ENCODE measurements around the gene USP4.

USP4 gene

DNA sequence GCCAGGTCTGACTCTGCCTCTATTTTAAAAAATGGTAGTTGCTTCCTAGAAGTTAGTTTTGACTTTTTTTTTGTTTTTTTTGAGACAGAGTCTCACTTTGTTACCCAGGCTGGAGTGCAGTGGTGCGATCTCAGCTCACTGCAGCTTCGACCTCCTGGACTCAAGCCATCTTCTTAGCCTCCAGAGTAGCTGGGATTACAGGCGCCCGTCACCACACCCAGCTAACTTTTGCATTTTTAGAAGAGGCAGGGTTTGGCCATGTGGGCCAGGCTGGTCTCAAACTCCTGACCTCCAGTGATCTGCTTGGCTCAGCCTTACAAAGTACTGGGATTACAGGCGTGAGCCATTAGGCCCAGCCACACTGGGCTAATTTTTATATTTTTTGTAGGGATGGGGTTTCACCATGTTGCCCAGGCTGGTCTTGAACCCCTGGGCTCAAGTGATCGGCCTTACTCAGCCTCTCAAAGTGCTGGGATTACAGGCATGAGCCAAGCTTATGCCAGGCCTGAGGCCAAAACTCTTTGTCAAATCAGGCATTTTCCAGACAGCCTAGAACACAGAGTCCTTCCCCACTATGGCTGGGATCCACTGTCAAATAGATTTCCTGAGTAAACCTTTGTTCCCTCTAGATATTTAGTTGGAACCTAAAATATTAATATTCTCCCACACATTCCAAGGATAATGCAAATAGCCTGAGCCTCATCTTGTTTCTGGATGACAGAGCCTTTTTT is 76.5 kb downstream of the USP4 start:
- no peak overlapping the region for H3K4me3 ChIP-seq (ENCODE audit: low read length)
- no peak for TF ChIP-seq CTCF (conservative IDR thresholded peaks at IDR 0.05; ENCODE audit: low read length)
- DNase-seq (ENCODE audit: low read depth), result no peak

DNA sequence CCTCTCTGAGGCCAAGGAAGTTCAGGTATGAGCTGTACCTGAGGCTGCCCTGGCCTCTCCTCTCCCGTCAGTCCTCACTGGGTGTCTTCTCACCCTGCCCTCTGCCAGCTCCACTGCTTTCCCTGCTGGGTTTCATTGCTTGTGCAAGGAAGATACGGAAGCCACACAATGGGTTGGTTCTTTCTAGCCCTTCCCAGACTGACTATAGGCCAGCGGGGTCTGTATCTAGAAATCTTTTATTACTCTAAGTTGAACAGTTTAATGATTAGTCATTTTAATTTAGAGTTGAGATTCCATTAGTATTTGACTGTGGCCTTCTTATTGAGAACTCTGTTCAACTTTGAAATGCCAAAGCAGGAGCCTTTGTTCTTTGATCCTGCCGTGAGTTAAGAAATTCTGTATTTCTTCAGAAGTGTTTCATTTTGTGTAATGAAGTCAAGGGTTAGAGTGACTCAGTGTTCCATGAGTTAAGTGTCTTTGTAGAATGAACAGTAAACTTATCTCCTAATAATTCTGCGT is 79.0 kb downstream of the USP4 start:
- TF ChIP-seq CTCF (conservative IDR thresholded peaks at IDR 0.05; ENCODE audit: low read length), result no peak
- DNase-seq (ENCODE audit: low read depth), result no peak
- no peak overlapping the region for H3K4me3 ChIP-seq (ENCODE audit: low read length)

DNA sequence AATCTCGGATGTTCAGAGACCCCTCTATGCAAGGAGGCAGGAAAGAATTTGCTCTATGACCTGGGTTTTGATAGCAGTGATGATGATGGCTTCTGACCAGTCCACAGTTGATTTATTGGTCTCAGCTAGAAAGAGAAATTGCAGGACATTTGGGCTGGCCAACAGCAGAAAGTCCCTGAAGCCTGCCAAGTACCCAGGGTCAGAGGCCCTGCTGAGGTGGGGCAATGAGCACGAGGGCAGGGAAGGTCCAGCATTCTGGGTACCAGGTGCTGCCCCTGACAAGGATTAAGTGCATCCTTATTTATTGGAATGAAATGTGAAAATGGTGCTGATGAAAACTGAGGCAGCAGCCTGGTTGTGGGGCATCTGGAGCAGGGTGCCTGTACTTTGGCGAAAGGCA is 82.7 kb downstream of the USP4 start:
- no peak for DNase-seq (ENCODE audit: low read depth)
- no peak for TF ChIP-seq CTCF (conservative IDR thresholded peaks at IDR 0.05; ENCODE audit: low read length)
- H3K4me3 ChIP-seq (ENCODE audit: low read length), result no peak overlapping the region

DNA sequence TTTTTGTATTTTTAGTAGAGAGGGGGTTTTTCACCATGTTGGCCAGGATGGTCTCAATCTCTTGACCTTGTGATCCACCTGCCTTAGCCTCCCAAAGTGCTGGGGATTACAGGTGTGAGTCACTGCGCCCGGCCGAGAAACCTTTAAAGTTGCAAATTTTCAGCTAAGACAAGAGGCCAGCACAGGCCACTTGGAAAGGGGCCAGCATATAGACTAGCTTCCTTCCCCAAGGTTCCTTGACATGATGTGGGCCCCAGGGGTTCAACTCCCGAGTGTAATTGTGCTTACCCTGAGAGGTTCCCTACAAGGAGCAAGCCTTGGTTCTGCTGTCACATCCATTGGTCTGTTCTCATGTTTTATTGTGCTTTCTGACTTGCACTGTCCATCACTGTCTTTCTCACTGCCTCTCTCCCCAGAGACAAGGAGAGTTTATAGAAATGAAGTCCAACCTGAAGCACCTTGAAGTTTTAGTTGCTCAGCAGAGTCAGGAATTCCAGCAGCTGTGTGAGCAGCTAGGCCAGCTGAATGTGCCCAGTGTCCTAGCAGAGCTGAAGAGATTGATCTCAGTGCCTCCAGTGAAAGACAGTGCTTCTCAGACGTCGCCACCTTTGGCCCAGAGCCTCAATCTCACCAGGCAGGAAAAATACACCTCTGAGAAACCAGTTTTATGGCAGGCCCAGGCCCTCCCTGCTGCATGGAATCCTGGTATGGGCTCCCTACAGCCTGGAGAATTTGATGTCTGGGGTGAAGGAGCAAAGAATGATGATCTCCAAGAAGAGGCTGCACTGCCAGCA is 83.9 kb downstream of the USP4 start:
- no peak for DNase-seq (ENCODE audit: low read depth)
- H3K4me3 ChIP-seq (ENCODE audit: low read length), result no peak overlapping the region
- TF ChIP-seq CTCF (conservative IDR thresholded peaks at IDR 0.05; ENCODE audit: low read length), result no peak

DNA sequence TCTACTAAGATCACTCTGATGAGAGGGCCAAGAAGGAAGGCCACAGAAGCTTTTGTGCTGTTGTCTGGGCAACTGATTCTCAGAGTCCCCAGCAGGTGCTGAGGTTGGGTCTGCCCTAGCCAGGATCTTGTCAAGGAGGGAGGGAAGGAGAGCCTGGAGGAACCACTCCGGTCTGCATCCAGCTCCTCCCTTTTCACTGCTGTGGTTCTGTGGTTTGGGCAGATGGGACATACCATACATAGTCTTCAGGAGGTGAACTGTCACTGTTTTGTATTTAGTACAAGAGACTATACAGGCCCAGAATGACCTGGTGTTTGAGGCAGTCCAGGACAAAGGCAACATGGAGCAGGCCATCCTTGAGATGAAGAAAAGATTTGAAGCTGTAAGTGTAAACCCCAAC is 84.7 kb downstream of the USP4 start:
- DNase-seq (ENCODE audit: low read depth), result peak; percentile 58

GRCh38 chr3:49253512-49253911 is 86.3 kb downstream of the USP4 start:
- TF ChIP-seq CTCF (conservative IDR thresholded peaks at IDR 0.05; ENCODE audit: low read length), result no peak
- DNase-seq (ENCODE audit: low read depth), result no peak
- no peak overlapping the region for H3K4me3 ChIP-seq (ENCODE audit: low read length)

More for the DNA sequence above, 84.7 kb downstream of the USP4 start:
- no peak for TF ChIP-seq CTCF (conservative IDR thresholded peaks at IDR 0.05; ENCODE audit: low read length)
- no peak overlapping the region for H3K4me3 ChIP-seq (ENCODE audit: low read length)
